WTC11 (cell line): ENCODE results near the gene FCN2. TPM values are rescaled to one million over a fixed set of nuclear protein-coding genes. Genes with fewer than 3 reads are reported as not detected.

Experiments used
- ATAC-seq: fragments of 200-7000 bp; cut with Tn5 transposase; 2 replicates; pipeline ENCODE4 v1.10.0; 2021; ENCODE audit warnings: mild to moderate bottlenecking, moderate library complexity
- CTCF ChIA-PET: fragments of 300-600 bp; sonication (Branson Sonifier 250); formaldehyde crosslinking; loops from one replicate; lab custom pipeline; 2021; ENCODE audit warnings: antibody characterized with exemption; lab: Charles Lee
- POLR2A ChIA-PET: fragments of 350-600 bp; sonication (Branson Sonifier 250); formaldehyde crosslinking; loops from one replicate; lab custom pipeline; 2021; ENCODE audit warnings: antibody characterized with exemption; lab: Charles Lee
- DNase-seq: peaks from one replicate; pipeline ENCODE4 v3.0.0; 2021; ENCODE audit warnings: low spot score
- H3K27ac Mint-ChIP-seq: 2 replicates; pipeline ENCODE4 v1.8.0; 2021; ENCODE audit warnings: mixed read lengths
- H3K27me3 Mint-ChIP-seq: 2 replicates; pipeline ENCODE4 v1.8.0; 2021; ENCODE audit warnings: low read depth, mild to moderate bottlenecking, moderate library complexity, mixed read lengths
- H3K36me3 Mint-ChIP-seq: 2 replicates; pipeline ENCODE4 v1.8.0; 2021; ENCODE audit warnings: mixed read lengths
- H3K4me1 Mint-ChIP-seq: 2 replicates; pipeline ENCODE4 v1.8.0; 2022; ENCODE audit warnings: mixed read lengths
- H3K4me3 Mint-ChIP-seq: 2 replicates; pipeline ENCODE4 v1.8.0; 2021; ENCODE audit warnings: mild to moderate bottlenecking, moderate library complexity, mixed read lengths
- H3K9me3 Mint-ChIP-seq: 2 replicates; pipeline ENCODE4 v1.8.0; 2021; ENCODE audit warnings: mixed read lengths
- AR ChIP-seq: fragments of 250-450 bp; sonication (Bioruptor Pico); IDR thresholded peaks from 2 replicates; pipeline ENCODE4 v1.9.0; 2021; ENCODE audit warnings: mild to moderate bottlenecking
- CREM ChIP-seq: sonication (generic); formaldehyde crosslinking; IDR thresholded peaks from 2 replicates; pipeline ENCODE4 v1.8.1; 2022; ENCODE audit warnings: mild to moderate bottlenecking, missing genetic modification reagents, moderate library complexity
- ESRRA ChIP-seq: sonication (generic); formaldehyde crosslinking; IDR thresholded peaks from 2 replicates; pipeline ENCODE4 v1.8.1; 2022; ENCODE audit warnings: mild to moderate bottlenecking, missing genetic modification reagents, borderline replicate concordance
- FOXK1 ChIP-seq: sonication (generic); formaldehyde crosslinking; IDR thresholded peaks from 2 replicates; pipeline ENCODE4 v1.8.0; 2022; ENCODE audit warnings: mild to moderate bottlenecking, moderate library complexity, missing genetic modification reagents
- GABPB1 ChIP-seq: sonication (generic); formaldehyde crosslinking; IDR thresholded peaks from 2 replicates; pipeline ENCODE4 v1.8.1; 2023; ENCODE audit warnings: mild to moderate bottlenecking, missing genetic modification reagents
- OVOL2 ChIP-seq: fragments of 250-450 bp; sonication (Bioruptor Pico); IDR thresholded peaks from 2 replicates; pipeline ENCODE4 v1.9.0; 2021; ENCODE audit warnings: mild to moderate bottlenecking, borderline replicate concordance
- SMAD3 ChIP-seq: sonication (generic); formaldehyde crosslinking; IDR thresholded peaks from 2 replicates; pipeline ENCODE4 v1.8.0; 2022; ENCODE audit warnings: missing genetic modification reagents, mild to moderate bottlenecking, borderline replicate concordance
- SP1 ChIP-seq: sonication (generic); formaldehyde crosslinking; conservative IDR thresholded peaks from 2 replicates; pipeline ENCODE4 v1.8.1; 2022; ENCODE audit warnings: missing genetic modification reagents
- ZNF219 ChIP-seq: sonication (generic); formaldehyde crosslinking; IDR thresholded peaks from 2 replicates; pipeline ENCODE4 v1.8.0; 2023; ENCODE audit warnings: missing genetic modification reagents, mild to moderate bottlenecking, borderline replicate concordance
- ZNF263 ChIP-seq: sonication (generic); formaldehyde crosslinking; IDR thresholded peaks from 2 replicates; pipeline ENCODE4 v1.8.1; 2022; ENCODE audit warnings: low read depth, mild to moderate bottlenecking, moderate library complexity, missing genetic modification reagents
- ZNF317 ChIP-seq: sonication (generic); formaldehyde crosslinking; IDR thresholded peaks from 2 replicates; pipeline ENCODE4 v1.8.1; 2023; ENCODE audit warnings: low read depth, mild to moderate bottlenecking, moderate library complexity, missing genetic modification reagents, borderline replicate concordance
- total RNA-seq: library from RNA; stranded (reverse); gene quantifications from 3 replicates; pipeline ENCODE4 v1.2.3, GENCODE V29; 2021
- TF ChIP-seq, protein P1 (sequence below): sonication (generic); formaldehyde crosslinking; IDR thresholded peaks from 2 replicates; pipeline ENCODE4 v1.8.1; 2022; ENCODE audit warnings: low read depth, mild to moderate bottlenecking, moderate library complexity, missing genetic modification reagents, borderline replicate concordance
- TF ChIP-seq, protein P2 (sequence below): sonication (generic); formaldehyde crosslinking; IDR thresholded peaks from 2 replicates; pipeline ENCODE4 v1.8.0; 2022; ENCODE audit warnings: mild to moderate bottlenecking, missing genetic modification reagents
- TF ChIP-seq, protein P3 (sequence below): sonication (generic); formaldehyde crosslinking; IDR thresholded peaks from 2 replicates; pipeline ENCODE4 v1.8.1; 2023; ENCODE audit warnings: mild to moderate bottlenecking, missing genetic modification reagents, moderate library complexity
- TF ChIP-seq, protein P4 (sequence below): fragments of 200-600 bp; IDR thresholded peaks from 2 replicates; pipeline ENCODE4 v1.8.0; 2022; ENCODE audit warnings: antibody characterized with exemption
- TF ChIP-seq, protein P5 (sequence below): sonication (generic); formaldehyde crosslinking; IDR thresholded peaks from 2 replicates; pipeline ENCODE4 v1.8.0; 2023; ENCODE audit warnings: mild to moderate bottlenecking, missing genetic modification reagents

FCN2 gene
- total RNA-seq, 1 experiment from 2014 or later: not detected

GRCh38 chr9:134891053-134891452, 10.4 kb downstream of the FCN2 start:
- TF ChIP-seq FOXK1 (no peak), ZNF317 (CRISPR knock-in tag) (no peak), OVOL2 (CRISPR knock-in tag) (no peak), ESRRA (CRISPR knock-in tag) (no peak), ZNF263 (CRISPR knock-in tag) (no peak), CREM (CRISPR knock-in tag) (no peak), ZNF219 (CRISPR knock-in tag) (no peak)
- TF ChIP-seq, protein P1, sequence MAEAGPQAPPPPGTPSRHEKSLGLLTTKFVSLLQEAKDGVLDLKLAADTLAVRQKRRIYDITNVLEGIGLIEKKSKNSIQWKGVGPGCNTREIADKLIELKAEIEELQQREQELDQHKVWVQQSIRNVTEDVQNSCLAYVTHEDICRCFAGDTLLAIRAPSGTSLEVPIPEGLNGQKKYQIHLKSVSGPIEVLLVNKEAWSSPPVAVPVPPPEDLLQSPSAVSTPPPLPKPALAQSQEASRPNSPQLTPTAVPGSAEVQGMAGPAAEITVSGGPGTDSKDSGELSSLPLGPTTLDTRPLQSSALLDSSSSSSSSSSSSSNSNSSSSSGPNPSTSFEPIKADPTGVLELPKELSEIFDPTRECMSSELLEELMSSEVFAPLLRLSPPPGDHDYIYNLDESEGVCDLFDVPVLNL (CRISPR knock-in tag): no peak
- TF ChIP-seq, protein P2, sequence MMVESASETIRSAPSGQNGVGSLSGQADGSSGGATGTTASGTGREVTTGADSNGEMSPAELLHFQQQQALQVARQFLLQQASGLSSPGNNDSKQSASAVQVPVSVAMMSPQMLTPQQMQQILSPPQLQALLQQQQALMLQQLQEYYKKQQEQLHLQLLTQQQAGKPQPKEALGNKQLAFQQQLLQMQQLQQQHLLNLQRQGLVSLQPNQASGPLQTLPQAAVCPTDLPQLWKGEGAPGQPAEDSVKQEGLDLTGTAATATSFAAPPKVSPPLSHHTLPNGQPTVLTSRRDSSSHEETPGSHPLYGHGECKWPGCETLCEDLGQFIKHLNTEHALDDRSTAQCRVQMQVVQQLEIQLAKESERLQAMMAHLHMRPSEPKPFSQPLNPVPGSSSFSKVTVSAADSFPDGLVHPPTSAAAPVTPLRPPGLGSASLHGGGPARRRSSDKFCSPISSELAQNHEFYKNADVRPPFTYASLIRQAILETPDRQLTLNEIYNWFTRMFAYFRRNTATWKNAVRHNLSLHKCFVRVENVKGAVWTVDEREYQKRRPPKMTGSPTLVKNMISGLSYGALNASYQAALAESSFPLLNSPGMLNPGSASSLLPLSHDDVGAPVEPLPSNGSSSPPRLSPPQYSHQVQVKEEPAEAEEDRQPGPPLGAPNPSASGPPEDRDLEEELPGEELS (CRISPR knock-in tag): no peak
- TF ChIP-seq, protein P3, sequence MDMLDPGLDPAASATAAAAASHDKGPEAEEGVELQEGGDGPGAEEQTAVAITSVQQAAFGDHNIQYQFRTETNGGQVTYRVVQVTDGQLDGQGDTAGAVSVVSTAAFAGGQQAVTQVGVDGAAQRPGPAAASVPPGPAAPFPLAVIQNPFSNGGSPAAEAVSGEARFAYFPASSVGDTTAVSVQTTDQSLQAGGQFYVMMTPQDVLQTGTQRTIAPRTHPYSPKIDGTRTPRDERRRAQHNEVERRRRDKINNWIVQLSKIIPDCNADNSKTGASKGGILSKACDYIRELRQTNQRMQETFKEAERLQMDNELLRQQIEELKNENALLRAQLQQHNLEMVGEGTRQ (CRISPR knock-in tag): no peak
- POLR2A ChIA-PET: no interaction called here
- Mint-ChIP-seq H3K9me3 (peaks cover 19% of the 10 kb centered on the region), H3K36me3 (peaks cover 10% of the 10 kb centered on the region), H3K27me3 (no peaks in the 10 kb centered on the region; the same call in 1 of the 2 replicates), H3K27ac (no peak overlapping the region), H3K4me3 (no peak overlapping the region), H3K4me1 (no peaks in the 10 kb centered on the region)
- CTCF ChIA-PET: interaction anchor here (0.7 kb wide), 1 partner anchor 149 kb away, joined by 3 read pairs; no protein-coding TSS in a partner anchor
- peak; percentile 3 for DNase-seq
- ATAC-seq: no peak

- peaks cover 19% of the 10 kb centered on the region for H3K9me3 Mint-ChIP-seq
- no peaks in the 10 kb centered on the region for H3K4me1 Mint-ChIP-seq
Observed at GRCh38 chr9:134891713-134892112, 11.1 kb downstream of the FCN2 start.

More at GRCh38 chr9:134891713-134892112, 11.1 kb downstream of the FCN2 start:
- H3K27ac Mint-ChIP-seq: no peak overlapping the region
- DNase-seq (no peak), ATAC-seq (no peak)
- peaks cover 10% of the 10 kb centered on the region for H3K36me3 Mint-ChIP-seq
- TF ChIP-seq SMAD3 (CRISPR knock-in tag) (no peak), SP1 (CRISPR knock-in tag) (no peak), GABPB1 (no peak), AR (CRISPR knock-in tag) (no peak)
- TF ChIP-seq, protein P4, sequence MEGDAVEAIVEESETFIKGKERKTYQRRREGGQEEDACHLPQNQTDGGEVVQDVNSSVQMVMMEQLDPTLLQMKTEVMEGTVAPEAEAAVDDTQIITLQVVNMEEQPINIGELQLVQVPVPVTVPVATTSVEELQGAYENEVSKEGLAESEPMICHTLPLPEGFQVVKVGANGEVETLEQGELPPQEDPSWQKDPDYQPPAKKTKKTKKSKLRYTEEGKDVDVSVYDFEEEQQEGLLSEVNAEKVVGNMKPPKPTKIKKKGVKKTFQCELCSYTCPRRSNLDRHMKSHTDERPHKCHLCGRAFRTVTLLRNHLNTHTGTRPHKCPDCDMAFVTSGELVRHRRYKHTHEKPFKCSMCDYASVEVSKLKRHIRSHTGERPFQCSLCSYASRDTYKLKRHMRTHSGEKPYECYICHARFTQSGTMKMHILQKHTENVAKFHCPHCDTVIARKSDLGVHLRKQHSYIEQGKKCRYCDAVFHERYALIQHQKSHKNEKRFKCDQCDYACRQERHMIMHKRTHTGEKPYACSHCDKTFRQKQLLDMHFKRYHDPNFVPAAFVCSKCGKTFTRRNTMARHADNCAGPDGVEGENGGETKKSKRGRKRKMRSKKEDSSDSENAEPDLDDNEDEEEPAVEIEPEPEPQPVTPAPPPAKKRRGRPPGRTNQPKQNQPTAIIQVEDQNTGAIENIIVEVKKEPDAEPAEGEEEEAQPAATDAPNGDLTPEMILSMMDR: no peak
- TF ChIP-seq, protein P5, sequence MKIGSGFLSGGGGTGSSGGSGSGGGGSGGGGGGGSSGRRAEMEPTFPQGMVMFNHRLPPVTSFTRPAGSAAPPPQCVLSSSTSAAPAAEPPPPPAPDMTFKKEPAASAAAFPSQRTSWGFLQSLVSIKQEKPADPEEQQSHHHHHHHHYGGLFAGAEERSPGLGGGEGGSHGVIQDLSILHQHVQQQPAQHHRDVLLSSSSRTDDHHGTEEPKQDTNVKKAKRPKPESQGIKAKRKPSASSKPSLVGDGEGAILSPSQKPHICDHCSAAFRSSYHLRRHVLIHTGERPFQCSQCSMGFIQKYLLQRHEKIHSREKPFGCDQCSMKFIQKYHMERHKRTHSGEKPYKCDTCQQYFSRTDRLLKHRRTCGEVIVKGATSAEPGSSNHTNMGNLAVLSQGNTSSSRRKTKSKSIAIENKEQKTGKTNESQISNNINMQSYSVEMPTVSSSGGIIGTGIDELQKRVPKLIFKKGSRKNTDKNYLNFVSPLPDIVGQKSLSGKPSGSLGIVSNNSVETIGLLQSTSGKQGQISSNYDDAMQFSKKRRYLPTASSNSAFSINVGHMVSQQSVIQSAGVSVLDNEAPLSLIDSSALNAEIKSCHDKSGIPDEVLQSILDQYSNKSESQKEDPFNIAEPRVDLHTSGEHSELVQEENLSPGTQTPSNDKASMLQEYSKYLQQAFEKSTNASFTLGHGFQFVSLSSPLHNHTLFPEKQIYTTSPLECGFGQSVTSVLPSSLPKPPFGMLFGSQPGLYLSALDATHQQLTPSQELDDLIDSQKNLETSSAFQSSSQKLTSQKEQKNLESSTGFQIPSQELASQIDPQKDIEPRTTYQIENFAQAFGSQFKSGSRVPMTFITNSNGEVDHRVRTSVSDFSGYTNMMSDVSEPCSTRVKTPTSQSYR (CRISPR knock-in tag): no peak
- H3K27me3 Mint-ChIP-seq: no peaks in the 10 kb centered on the region; the same call in 1 of the 2 replicates
- CTCF ChIA-PET: no interaction called here
- POLR2A ChIA-PET: no interaction called here
- H3K4me3 Mint-ChIP-seq: no peak overlapping the region
